HEK293T (cell line): ENCODE measurements around the gene TMEM203.

Experiments
- FOXK2 ChIP-seq: fragments of 450-650 bp; IDR thresholded peaks from 2 replicates; pipeline ENCODE4 v1.6.1; 2016; ENCODE audit warnings: mild to moderate bottlenecking
- FOXM1 ChIP-seq: fragments of 450-650 bp; IDR thresholded peaks from 2 replicates; pipeline ENCODE4 v1.6.1; 2017; ENCODE audit warnings: mild to moderate bottlenecking, borderline replicate concordance
- NFRKB ChIP-seq: fragments of 450-650 bp; IDR thresholded peaks from 2 replicates; pipeline ENCODE4 v1.6.1; 2016; ENCODE audit warnings: mild to moderate bottlenecking, moderate library complexity
- SP1 ChIP-seq: fragments of 450-650 bp; IDR thresholded peaks from 2 replicates; pipeline ENCODE4 v1.6.1; 2017
- TF ChIP-seq, protein P1 (sequence below): fragments of 450-650 bp; IDR thresholded peaks from 2 replicates; pipeline ENCODE4 v1.6.1; 2016

DNA sequence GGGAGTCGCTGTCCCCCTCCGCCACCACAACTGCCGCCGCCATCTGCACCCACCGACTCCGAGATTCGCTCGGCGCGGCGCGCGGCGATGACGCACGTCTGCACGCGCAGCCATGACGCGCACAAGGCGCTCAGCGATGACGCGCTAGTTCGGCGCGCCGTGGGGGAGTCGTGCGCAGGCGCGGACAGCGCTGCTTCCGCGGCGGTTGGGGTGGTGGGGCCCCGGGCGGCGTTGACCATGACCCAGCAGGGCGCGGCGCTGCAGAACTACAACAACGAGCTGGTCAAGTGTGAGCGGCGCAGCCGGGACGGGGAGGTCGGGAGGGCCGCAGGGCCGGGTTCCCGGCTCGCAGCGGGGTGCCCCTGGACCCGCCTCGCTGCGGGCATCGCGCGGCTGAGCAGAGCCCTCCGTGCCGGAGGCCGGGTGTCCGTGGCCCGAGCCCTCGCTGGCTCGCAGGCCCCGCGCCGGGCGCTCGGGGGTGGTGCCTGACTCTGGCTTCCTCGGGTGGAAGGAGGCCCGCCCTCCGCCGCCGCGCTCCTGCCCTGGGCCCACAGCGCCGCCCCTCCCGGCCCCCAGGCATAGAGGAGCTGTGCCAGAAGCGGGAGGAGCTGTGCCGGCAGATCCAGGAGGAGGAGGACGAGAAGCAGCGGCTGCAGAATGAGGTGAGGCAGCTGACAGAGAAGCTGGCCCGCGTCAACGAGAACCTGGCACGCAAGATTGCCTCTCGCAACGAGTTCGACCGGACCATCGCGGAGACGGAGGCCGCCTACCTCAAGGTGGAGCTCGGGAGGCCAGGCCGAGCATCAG lies 16.8 kb downstream of the TMEM203 start, which contains the start of the genes ANAPC2 and SSNA1:
- no peak for TF ChIP-seq FOXM1
- TF ChIP-seq SP1 = no peak
- TF ChIP-seq, protein P1, sequence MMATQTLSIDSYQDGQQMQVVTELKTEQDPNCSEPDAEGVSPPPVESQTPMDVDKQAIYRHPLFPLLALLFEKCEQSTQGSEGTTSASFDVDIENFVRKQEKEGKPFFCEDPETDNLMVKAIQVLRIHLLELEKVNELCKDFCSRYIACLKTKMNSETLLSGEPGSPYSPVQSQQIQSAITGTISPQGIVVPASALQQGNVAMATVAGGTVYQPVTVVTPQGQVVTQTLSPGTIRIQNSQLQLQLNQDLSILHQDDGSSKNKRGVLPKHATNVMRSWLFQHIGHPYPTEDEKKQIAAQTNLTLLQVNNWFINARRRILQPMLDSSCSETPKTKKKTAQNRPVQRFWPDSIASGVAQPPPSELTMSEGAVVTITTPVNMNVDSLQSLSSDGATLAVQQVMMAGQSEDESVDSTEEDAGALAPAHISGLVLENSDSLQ = no peak
- TF ChIP-seq NFRKB = no peak
- no peak for TF ChIP-seq FOXK2
